ENCODE measurements around the gene COL6A1.

The COL6A1 gene, protein sequence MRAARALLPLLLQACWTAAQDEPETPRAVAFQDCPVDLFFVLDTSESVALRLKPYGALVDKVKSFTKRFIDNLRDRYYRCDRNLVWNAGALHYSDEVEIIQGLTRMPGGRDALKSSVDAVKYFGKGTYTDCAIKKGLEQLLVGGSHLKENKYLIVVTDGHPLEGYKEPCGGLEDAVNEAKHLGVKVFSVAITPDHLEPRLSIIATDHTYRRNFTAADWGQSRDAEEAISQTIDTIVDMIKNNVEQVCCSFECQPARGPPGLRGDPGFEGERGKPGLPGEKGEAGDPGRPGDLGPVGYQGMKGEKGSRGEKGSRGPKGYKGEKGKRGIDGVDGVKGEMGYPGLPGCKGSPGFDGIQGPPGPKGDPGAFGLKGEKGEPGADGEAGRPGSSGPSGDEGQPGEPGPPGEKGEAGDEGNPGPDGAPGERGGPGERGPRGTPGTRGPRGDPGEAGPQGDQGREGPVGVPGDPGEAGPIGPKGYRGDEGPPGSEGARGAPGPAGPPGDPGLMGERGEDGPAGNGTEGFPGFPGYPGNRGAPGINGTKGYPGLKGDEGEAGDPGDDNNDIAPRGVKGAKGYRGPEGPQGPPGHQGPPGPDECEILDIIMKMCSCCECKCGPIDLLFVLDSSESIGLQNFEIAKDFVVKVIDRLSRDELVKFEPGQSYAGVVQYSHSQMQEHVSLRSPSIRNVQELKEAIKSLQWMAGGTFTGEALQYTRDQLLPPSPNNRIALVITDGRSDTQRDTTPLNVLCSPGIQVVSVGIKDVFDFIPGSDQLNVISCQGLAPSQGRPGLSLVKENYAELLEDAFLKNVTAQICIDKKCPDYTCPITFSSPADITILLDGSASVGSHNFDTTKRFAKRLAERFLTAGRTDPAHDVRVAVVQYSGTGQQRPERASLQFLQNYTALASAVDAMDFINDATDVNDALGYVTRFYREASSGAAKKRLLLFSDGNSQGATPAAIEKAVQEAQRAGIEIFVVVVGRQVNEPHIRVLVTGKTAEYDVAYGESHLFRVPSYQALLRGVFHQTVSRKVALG

GRCh38 chr21:45981151-45982091 is at the start of gene COL6A1:
TSS of gene COL6A1 (plus strand) at chr21:45981770. CDS start at chr21:45981851, 81 bp downstream.
- DNase-seq = peak; percentile 48 to 51

GRCh38 chr21:45932922-45933502 is 48.6 kb upstream of the COL6A1 start:
- no peak for DNase-seq

DNA sequence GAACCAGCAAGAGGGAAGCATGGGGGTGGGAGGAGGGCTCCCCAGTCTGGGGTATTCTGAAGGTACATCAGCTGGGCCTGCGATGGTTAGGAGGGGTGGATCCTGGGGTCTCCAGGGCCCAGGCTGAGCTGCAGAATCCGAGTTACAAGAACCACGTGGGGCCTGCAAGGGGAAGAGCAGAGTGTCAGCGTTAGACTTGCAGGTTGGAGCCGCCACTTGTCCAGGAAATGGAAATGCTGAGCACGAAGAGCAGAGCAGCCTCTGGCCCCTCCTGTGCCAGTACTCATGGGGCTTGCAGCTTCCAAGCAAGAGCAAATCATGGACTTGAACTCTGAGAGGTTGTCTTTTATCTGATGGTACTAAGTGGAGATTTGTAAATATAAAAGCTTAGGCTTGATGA is 47.5 kb upstream of the COL6A1 start:
- no peak for DNase-seq

DNA sequence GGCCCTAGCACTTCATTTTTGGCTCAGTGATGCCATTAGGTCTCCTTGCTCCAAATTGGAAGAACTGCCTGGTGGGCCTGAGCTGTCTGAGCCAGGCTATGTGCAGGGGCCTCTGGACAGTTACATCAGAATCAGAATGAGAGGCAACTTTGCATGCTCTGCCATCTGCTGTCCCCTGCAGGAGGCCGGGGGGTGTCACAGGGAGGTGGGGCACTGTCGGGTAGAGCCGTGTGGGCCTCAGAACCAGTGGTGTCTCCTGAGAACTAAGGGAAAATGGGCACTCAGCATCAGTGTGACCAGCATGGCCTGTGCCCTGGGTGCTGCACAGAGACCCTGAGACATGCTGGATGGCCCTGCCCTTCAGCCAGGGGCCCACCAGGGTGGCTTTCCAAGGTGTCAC is 47.0 kb upstream of the COL6A1 start:
- DNase-seq = no peak

DNA sequence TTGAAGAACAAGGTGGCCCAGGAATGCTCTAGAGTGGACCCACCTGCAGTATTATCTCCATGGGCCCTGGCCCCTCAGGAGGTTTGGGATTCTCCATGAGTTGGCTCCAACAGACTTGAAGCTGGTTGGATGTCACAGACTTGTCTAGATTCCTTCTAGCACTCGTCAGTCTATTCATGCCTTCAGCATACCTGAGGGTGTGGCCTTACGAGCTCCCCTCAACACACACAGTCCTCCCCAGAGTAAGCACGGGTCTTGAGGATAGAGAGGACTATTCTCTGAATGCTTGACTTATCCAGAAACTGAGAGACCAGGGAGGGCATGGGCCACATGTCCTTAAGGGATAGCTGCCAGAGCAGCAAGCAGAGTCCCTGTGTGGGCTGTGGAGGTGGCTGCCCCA is 45.9 kb upstream of the COL6A1 start:
- DNase-seq = peak in 1 of 2 experiments; percentile 9

DNA sequence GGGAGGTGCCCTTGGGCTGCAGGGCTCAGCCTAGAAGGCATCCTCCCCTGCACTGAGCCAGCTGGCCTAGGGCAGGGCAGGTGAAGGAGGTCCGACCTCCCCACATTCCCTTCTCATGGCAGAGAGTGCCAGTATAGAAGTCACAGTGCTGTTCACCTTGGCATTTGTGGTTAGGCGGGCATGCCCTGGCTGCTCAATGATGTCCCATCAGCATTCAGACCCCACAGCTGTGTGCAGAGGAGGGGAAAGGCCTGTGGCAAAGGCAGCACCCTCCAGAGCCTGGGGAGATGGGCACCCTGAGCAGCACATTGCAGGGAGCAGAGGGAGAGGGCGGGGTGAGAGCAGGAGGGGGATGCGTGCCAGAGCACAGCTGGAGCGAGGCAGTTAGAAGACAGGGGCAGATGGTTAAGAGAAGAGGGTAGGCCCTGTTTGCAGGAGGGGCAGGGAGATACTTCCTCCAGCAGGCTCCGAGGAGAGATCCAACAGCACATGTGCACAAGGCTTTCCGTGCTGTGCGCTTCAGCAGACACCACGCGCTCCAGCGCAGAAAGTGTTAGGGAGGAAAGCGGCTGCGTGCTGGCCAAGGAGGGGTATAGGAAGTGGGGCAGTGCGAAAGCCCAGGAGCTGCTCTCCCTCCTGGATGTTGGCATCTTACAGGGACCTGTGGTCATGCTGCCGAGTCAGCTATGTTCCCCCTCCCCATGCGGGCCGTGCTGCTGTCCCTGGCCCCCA is 43.7 kb upstream of the COL6A1 start:
- DNase-seq = no peak

GRCh38 chr21:45938453-45938755 is 43.2 kb upstream of the COL6A1 start:
- no peak for DNase-seq

DNA sequence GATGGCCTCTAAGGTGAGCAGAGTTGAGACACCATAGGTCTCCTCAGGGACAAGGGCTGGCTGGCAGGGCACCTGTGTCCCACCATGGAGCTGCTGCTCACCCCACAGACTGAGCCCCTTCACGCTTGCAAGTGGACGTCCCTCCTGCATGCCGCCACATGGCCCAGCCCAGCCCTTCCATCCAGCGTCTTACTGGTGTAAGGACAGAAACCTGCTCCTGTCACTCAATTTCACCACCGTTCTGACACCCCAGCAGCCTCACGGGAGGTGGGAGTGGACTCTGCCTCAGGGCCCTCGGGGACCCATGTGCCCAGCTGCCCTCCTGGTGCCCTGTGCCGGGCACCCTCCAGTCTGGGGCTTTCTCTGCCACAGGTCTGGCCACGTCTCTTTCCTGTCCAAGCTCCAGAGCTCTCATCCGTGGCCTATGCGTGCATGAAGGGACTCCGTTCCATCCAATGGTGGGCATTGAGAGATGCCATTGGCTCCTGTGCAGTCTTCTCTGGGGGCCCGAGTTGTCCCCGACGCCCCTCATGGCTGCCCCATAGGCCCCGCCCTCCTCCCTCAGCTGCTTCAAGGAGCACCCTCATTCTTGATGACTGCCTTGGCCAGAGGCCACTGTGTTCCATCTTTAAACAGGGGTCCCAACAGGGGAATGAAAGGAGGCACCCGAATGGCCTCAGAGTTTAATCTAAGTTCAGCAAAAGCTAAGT is 42.6 kb upstream of the COL6A1 start:
- no peak for DNase-seq

GRCh38 chr21:45939521-45940045 is 42.0 kb upstream of the COL6A1 start:
- DNase-seq = no peak

- no peak for DNase-seq
These were observed 41.5 kb upstream of the COL6A1 start for GRCh38 chr21:45940091-45940490.

GRCh38 chr21:45940621-45941337 is 40.8 kb upstream of the COL6A1 start:
- DNase-seq = no peak

GRCh38 chr21:45941338-45941710 is 40.2 kb upstream of the COL6A1 start:
- DNase-seq = no peak

DNA sequence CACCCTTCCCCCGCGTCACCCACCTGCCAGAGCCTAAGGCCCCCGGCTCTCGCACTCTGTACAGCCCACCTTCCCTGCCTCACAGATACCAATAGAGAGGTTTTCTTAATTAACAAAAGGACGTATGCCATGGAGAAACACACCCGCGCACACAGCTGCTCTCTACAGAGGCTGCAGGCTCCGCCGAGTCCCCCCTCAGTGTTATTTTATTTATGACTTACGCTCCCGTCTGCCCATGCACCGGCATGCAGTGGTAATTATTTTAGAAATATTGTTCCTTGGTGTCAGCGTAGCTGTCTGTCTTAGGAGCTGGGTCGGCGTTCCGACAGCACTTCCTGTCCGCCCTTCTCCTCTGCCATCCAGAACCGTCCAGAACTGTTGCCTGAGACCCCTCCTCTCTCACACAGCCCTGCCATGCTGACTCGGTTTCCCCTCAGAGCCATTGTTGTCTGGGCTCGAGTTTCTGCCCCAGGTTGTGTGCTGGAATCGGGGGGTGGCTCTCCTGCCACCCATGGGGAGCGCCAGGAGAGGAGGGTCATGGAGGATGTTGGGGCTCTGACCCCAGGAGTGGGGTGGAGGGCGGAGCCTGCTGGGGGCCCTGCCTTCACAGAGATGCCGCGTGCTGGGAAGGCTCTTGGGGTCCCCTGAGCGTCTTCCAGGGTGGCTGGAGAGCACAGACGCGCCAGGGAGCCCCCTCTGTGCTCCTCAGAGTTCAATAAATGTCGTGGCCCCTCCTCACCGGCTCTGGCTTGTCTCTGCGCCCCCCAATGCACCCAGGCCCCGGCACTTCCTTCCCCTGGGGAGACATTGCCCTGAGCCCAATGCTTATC is 39.6 kb upstream of the COL6A1 start:
- no peak for DNase-seq

- no peak for DNase-seq
These were observed 38.6 kb upstream of the COL6A1 start for GRCh38 chr21:45942755-45943629.

DNA sequence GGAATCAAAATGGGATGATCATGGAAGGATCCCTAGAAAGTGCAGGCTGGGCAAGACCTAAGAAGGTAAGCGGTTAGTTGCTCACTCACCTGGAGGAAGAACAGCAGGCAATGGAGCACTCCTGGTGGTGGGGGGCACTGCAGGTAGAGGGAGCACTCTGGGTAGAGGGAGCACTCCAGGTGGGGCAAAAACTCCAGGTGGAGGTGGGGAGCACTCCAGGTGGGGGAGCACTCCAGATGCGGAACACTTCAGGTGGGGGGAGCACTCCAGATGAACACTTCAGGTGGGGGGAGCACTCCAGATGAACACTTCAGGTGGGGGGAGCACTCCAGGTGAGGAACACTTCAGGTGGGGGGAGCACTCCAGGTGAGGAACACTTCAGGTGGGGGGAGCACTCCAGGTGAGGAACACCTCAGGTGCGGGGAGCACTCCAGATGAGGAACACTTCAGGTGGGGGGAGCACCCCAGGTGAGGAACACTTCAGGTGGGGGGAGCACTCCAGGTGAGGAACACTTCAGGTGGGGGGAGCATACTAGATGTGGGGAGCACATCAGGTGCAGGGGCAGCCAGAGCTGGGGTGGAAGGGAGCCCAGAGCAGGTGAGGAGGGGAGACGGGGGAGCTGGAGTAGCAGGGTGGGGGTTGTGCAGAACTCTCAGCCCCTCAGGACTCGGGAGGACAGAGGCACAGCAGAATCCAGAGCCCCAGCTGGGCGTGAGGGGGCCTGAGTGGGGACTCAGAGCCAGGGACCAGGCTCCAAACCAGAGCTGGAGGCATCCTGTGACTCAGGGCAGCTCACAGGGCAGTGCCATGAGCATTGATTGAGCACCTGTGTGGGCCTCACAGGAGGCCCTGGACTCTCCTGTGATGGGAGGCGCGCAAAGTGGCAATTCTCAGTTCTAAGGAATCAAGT is 37.7 kb upstream of the COL6A1 start:
- no peak for DNase-seq

DNA sequence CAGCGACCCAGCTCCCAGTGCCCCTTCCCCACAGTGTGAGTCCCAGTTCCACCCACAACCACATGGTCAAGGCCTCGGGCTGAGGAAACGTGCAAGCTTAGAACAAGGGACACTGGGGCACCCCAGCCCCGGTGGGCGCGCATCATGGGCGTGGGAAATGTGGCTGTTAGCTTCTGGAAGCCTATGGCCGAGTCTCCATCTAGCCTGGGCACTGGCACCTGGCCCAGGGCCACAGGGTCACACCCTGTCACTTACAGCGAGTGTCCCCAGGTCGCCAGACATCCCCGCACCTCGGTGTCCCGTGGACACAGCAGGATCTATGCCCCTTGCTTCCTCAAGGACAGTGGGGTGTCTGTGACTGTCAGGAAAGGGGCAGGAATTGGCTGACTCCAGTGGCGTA is 37.0 kb upstream of the COL6A1 start:
- no peak for DNase-seq
